Choroid plexus epithelial cell (primary cell): ENCODE results near the gene PRSS50.
"Not testable (repeated sequence)": the region's sequence is repeated elsewhere in the genome, so short reads cannot be mapped to it uniquely, and the experiment has no call there.

Experiments used
- DNase-seq: peaks from one replicate; pipeline ENCODE4 v3.0.0-alpha.2; 2010; ENCODE audit warnings: low read depth
- H3K4me3 ChIP-seq: 2 replicates; pipeline ENCODE4 v1.5.1; 2011; ENCODE audit warnings: low read depth, mild to moderate bottlenecking, control low read depth, low read length, moderate library complexity
- CTCF ChIP-seq: conservative IDR thresholded peaks from 2 replicates; pipeline ENCODE4 v1.5.1; 2011; ENCODE audit warnings: low read depth, mild to moderate bottlenecking, control low read depth, inconsistent platforms, low read length, moderate library complexity

The PRSS50 gene

GRCh38 chr3:46717447-46718231, at the start of gene PRSS50:
PRSS50 (minus strand) TSS chr3:46717869; CDS start chr3:46717824, 45 bp downstream.
- no peak for DNase-seq
- TF ChIP-seq CTCF, result peak; percentile 10
- H3K4me3 ChIP-seq, result no peak within 1 kb of the TSS

GRCh38 chr3:46764206-46764605, 46.5 kb upstream of the PRSS50 start:
- no peak for DNase-seq
- no peak for TF ChIP-seq CTCF
- H3K4me3 ChIP-seq, result no peak overlapping the region

- no peak for DNase-seq
- no peak for TF ChIP-seq CTCF
- no peak overlapping the region for H3K4me3 ChIP-seq
These were observed 45.5 kb upstream of the PRSS50 start for GRCh38 chr3:46763178-46763577.

GRCh38 chr3:46759239-46760167, 41.8 kb upstream of the PRSS50 start:
- DNase-seq, result no peak
- no peak for TF ChIP-seq CTCF
- no peak overlapping the region for H3K4me3 ChIP-seq

GRCh38 chr3:46756642-46757041, 39.0 kb upstream of the PRSS50 start:
- DNase-seq, result no peak
- TF ChIP-seq CTCF, result no peak
- H3K4me3 ChIP-seq, result no peak overlapping the region

GRCh38 chr3:46755646-46756045, 38.0 kb upstream of the PRSS50 start:
- TF ChIP-seq CTCF, result no peak

GRCh38 chr3:46753127-46753526, 35.5 kb upstream of the PRSS50 start:
- DNase-seq, result not testable (repeated sequence)

More at GRCh38 chr3:46755646-46756045, 38.0 kb upstream of the PRSS50 start:
- DNase-seq, result no peak
- no peak overlapping the region for H3K4me3 ChIP-seq

More at GRCh38 chr3:46753127-46753526, 35.5 kb upstream of the PRSS50 start:
- H3K4me3 ChIP-seq, result not testable (repeated sequence)
